Measurements from ENCODE around the gene MYL2.

MYL2 gene

DNA sequence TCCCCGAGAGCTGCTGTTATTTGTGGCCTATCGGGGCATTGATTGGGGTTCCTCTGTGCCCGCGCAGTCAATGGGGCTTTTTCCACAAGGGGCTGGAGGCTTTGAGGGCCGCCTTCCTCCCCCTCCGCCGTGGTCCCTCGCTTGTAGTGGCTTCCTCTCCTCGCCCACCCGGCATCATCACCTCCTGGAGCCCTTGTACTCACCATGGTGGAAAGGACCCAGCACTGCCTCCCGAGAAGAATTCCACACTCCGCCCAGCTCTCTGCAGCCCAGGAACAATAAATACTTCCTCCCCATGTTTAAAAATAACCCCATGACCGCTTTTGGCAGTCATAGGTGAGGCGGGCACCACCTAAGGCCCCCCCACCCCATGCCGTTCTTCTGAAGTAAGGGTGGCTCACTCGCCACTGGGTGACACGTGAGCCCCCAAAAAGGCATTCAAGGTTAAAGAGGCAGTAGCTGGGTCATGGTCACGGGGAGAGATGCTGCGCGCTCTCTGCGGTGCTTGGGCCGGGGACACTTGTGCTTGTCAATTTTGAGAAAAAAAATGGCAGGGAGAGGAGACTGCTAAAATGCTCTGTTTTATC, at the start of gene MYL2:
MYL2 (minus strand) TSS at position 256 of the 587 bp plus-strand sequence; CDS start at position 206, 50 bp downstream.
- no peaks in the 10 kb centered on the region for H3K36me3 ChIP-seq
- no peak within 1 kb of the TSS for H3K27ac ChIP-seq
- no peaks in the 10 kb centered on the region for H3K4me1 ChIP-seq
- H3K9me3 ChIP-seq = no peaks in the 10 kb centered on the region
- H3K4me3 ChIP-seq = no peak within 1 kb of the TSS
- peaks cover 0 to 40% of the 10 kb centered on the region in 2 donors for H3K27me3 ChIP-seq
- no peak for DNase-seq
- TF ChIP-seq, protein P1, sequence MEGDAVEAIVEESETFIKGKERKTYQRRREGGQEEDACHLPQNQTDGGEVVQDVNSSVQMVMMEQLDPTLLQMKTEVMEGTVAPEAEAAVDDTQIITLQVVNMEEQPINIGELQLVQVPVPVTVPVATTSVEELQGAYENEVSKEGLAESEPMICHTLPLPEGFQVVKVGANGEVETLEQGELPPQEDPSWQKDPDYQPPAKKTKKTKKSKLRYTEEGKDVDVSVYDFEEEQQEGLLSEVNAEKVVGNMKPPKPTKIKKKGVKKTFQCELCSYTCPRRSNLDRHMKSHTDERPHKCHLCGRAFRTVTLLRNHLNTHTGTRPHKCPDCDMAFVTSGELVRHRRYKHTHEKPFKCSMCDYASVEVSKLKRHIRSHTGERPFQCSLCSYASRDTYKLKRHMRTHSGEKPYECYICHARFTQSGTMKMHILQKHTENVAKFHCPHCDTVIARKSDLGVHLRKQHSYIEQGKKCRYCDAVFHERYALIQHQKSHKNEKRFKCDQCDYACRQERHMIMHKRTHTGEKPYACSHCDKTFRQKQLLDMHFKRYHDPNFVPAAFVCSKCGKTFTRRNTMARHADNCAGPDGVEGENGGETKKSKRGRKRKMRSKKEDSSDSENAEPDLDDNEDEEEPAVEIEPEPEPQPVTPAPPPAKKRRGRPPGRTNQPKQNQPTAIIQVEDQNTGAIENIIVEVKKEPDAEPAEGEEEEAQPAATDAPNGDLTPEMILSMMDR (IDR thresholded peaks at IDR 0.05) = no peak
- intact Hi-C loops (cut with DNase I; ENCODE audit: low total_unique reads) = no loop called here

- Histone ChIP-seq H3K4me1 (no peaks in the 10 kb centered on the region), H3K9me3 (peaks cover 0 to 8% (median 1%) of the 10 kb centered on the region in 3 donors), H3K36me3 (no peaks in the 10 kb centered on the region), H3K4me3 (no peak overlapping the region), H3K27me3 (peaks cover 0 to 39% of the 10 kb centered on the region in 2 donors), H3K27ac (no peak overlapping the region)
- DNase-seq = no peak
- intact Hi-C loops (cut with DNase I; ENCODE audit: low total_unique reads) = no loop called here
- TF ChIP-seq, protein P1 (IDR thresholded peaks at IDR 0.05) = no peak
Measured at GRCh38 chr12:110966081-110966760, 45.8 kb upstream of the MYL2 start.

- Histone ChIP-seq H3K27ac (no peak overlapping the region), H3K9me3 (peaks cover 0 to 2% (median 0%) of the 10 kb centered on the region in 3 donors), H3K4me3 (no peak overlapping the region), H3K4me1 (no peaks in the 10 kb centered on the region), H3K36me3 (no peaks in the 10 kb centered on the region), H3K27me3 (peaks cover 0 to 40% of the 10 kb centered on the region in 2 donors)
- intact Hi-C loops (cut with DNase I; ENCODE audit: low total_unique reads) = no loop called here
- no peak for DNase-seq
- TF ChIP-seq, protein P1 (IDR thresholded peaks at IDR 0.05) = no peak
Measured at GRCh38 chr12:110965574-110965973, 45.2 kb upstream of the MYL2 start.

- no peaks in the 10 kb centered on the region for H3K4me1 ChIP-seq
- no peak overlapping the region for H3K27ac ChIP-seq
- H3K27me3 ChIP-seq = peaks cover 0 to 32% of the 10 kb centered on the region in 2 donors
- no peak for DNase-seq
- H3K36me3 ChIP-seq = no peaks in the 10 kb centered on the region
- H3K9me3 ChIP-seq = no peaks in the 10 kb centered on the region
- TF ChIP-seq, protein P1 (IDR thresholded peaks at IDR 0.05) = no peak
- H3K4me3 ChIP-seq = no peak overlapping the region
- intact Hi-C loops (cut with DNase I; ENCODE audit: low total_unique reads) = no loop called here
Measured at GRCh38 chr12:110960795-110961194, 40.4 kb upstream of the MYL2 start.

GRCh38 chr12:110957652-110958051, 37.3 kb upstream of the MYL2 start:
- Histone ChIP-seq H3K4me3 (no peak overlapping the region), H3K4me1 (no peaks in the 10 kb centered on the region), H3K27ac (no peak overlapping the region), H3K27me3 (peaks cover 0 to 16% of the 10 kb centered on the region in 2 donors), H3K9me3 (no peaks in the 10 kb centered on the region), H3K36me3 (no peaks in the 10 kb centered on the region)
- intact Hi-C loops (cut with DNase I; ENCODE audit: low total_unique reads) = no loop called here
- TF ChIP-seq, protein P1 (IDR thresholded peaks at IDR 0.05) = no peak
- DNase-seq = no peak

Measured in tibial artery (tissue), 4 donors.